GM19023 (cell line): ENCODE measurements around the gene TGFB1.
A peak's percentile ranks its signal among the peaks of the same experiment; 100 is the strongest.

Experiments used
- ATAC-seq: cut with Tn5 transposase; IDR thresholded peaks from one replicate; pipeline ENCODE4 v1.9.1; 2021; ENCODE audit warnings: mild to moderate bottlenecking, moderate library complexity; ENCODE audit not compliant: unreplicated experiment

Gene TGFB1

GRCh38 chr19:41323023-41323422, 30.7 kb downstream of the TGFB1 start:
- ATAC-seq: no peak

DNA sequence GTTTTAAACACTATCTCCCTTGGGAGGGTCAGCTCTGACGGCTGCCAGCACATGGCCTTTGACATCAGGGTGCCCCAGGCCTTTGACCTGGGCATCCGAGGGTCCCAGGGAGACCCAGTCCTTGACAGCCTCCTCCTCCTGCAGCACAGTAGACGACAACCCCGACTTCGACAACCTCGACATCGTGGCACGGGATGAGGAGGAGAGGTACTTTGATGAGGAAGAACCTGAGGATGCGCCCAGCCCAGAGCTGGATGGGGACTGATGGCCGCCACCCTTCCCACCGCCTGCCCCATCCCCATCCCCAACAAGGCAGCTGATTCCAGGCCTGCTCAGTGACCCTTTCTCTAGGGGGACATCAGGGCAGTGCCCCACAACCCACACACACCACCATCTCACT, 31.3 kb downstream of the TGFB1 start:
- no peak for ATAC-seq

GRCh38 chr19:41321600-41322270, 32.0 kb downstream of the TGFB1 start:
- ATAC-seq: no peak

DNA sequence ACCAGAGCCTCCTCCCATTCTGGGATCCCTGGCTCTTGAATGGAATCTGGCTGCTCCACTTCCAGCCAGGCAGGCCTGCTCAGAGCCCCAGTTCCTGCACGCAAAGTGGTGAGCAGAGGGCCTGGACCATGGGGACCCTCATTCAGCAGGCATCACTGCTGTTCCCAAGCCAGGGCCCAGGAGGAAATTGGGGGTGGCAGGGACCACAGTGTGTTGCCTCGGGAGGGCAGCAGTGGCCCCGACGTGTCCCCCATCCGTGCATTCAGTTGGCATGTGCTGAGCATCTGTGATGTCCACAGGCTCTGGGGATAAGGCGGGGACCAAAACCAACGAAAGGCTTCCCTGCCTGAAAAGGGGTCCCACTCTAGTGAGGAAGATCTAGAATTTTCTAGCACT, 32.5 kb downstream of the TGFB1 start:
- ATAC-seq: no peak

DNA sequence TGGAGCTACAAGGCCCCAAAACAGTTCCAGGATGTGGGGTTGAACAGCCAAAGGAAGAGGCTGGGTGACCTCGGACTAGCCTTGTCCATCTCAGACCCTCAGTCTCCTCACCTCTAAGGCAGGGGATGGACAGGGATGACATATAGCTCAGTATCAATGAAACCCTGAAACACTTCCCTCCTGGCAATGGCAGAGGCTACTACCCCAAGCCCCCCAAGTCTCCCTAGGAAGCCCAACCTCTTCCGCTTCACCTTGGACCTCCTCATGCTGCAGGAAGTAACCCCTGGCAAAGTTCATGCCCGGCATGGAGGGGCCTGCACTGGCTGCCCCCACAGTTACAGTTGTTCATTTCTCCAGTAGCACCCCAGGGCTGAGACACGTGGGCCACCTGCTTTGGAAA, 33.2 kb downstream of the TGFB1 start:
- ATAC-seq: no peak

DNA sequence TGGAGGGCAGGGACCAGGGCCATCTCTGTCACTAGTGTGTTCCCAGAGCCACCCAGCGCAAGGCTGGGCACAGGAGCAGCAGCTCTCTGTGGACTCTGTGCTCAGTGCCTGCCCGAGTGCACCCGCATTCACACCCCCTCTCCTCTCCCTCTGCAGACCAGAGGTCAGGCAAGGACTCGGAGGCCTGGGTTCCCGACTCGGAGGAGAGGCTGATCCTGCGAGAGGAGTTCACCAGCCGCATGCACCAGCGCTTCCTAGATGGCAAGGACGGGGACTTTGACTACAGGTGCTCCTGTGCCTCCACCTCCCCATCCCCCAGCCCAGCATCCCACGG, 33.6 kb downstream of the TGFB1 start:
- ATAC-seq: no peak

DNA sequence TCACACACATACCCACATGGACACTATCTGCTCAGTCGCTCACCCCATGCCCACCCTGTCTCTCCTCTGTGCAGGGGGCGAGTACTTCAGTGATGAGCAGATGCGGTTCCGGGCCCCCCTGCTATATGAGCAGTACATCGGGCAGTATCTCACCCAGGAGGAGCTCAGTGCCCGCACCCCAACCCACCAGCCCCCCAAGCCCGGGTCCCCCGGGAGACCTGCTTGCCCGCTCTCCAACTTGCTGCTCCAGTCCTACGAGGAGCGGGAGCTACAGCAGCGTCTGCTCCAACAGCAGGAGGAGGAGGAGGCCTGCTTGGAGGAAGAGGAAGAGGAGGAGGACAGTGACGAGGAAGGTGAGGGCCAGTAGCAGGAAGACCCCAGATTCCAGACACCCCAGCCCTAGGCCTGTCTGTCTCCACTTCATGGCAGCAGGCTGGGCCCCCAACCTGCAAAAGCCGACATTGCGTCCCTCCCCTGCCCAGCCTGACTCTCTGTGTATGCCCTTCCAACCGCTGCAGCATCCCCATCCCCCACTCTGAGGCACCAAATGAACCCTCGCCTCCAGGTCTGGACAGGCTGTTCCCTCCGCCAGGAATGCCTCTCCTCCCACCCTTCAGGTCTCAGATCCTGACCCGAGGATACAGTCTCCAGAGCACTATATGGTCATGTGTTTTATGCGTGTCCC, 34.1 kb downstream of the TGFB1 start:
- ATAC-seq: no peak

DNA sequence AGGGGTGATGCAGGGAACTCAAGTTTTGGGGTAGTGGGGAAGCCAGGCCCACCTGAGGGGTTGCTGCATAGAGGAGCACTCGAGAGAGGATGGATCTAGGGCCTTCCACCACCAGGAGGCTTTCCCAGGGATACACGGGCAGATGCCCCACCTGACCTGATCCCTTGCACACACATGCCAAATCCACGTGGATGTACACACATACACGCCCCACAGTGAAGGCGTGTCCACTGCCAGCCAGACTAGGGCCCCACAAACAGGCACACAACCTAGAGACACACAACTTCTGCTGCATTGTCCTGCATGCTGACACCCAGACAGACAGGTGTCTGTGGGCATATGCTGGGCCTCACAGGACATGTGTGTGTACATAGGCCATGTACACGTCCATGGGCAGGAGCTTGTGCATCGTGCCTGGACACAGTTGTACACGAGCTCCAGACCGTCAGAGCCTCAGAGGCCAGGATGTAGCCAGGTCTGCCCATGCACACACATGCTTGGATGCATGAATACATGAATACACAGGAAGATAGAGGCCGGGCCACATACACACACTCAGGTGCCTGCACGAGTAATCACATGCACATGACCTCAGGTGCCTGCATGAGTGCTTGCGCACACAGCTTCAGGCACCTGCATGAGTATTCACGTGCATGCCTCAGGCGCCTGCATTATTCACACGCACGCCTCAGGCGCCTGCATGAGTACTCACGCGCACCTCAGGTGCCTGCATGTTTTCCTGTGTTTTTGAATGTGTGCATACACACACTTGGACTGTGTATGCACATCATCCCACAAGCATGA, 34.8 kb downstream of the TGFB1 start:
- ATAC-seq: no peak

- ATAC-seq: no peak
Observed at GRCh38 chr19:41316306-41316920, 37.3 kb downstream of the TGFB1 start.

DNA sequence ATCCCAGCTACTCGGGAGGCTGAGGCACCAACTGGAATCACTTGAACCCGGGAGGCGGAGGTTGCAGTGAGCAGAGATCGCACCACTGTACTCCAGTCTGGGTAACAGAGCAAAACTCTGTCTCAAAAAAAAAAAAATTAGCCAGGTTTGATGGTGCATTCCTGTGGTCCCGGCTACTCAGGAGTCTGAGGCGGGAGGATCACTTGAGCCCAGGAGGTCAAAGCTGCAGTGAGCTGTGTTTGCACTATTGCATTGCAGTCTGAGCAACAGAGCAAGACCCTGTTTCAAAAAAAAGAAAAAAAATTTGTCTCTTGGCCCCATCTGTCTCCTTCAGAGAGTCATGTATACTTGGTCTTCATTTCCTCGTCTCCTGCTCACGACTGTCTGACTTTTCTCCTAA, 42.1 kb downstream of the TGFB1 start:
- no peak for ATAC-seq

- no peak for ATAC-seq
Observed at GRCh38 chr19:41311072-41311471, 42.6 kb downstream of the TGFB1 start.

- peak; percentile 71 for ATAC-seq
Observed at GRCh38 chr19:41310033-41310831, 43.5 kb downstream of the TGFB1 start, which contains the start of gene CCDC97. Gene CCDC97, plus strand, starts transcription at chr19:41310172. Its CDS starts 139 bp downstream, at chr19:41310311.

GRCh38 chr19:41309180-41310032, 44.3 kb downstream of the TGFB1 start:
- ATAC-seq: no peak

DNA sequence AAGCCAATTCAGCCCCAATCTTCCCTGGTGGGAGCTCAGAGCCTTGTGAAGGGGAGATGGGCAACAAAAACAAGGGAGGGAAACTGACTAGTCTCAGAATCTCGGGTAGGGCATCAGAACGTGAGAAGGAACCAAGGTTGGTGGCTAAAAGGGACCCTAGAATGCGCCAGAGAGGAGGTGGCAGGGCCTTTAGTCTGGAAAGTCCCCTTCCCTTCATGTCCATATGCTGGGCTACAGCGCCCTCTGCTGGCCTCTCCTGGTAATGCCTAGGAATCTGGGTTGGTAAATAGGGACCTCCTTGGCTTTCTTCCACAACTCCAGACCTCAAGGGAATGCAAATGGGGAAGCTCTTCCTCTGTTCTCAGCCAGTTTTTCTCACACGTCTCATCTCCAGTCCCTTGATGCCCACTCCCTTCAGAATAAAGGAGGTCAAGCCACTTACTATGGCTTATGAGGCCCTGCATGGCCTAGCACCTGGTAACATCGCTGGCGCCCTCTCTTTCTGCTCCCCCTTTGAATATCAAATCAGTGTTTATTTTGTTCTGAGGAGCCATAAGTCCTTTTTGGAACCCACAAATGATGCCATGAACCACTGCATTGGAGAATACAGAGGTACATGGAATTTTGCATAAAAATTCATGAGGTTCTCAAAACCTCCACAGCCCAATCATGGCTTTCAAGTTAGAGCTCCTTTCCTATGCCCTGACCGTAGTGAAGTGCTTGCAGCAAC, 45.1 kb downstream of the TGFB1 start:
- ATAC-seq: no peak

DNA sequence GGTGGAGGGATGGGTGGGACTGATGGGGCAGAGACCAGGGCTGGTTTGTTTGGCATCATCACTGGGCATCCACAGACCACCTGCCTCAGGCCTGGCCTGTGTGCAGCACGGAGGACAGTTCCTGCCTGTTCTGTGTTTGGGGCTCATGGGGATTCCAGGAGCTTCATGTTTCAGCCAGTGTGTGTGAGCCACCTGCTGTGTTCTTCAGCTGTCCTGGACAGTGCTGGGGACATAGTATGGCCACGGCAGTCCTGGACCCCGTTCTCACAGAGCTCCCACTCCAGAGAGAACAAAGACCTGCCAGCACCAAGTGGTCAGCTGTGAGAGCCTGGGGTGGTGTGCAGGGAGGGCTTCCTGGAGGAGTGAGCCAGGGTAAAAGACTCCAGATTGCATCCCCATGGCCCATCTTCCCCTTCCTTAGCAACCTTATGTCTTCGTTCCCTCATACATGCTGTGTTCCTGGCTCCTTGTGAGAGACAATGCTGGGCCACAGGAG, 45.7 kb downstream of the TGFB1 start:
- no peak for ATAC-seq

GRCh38 chr19:41307090-41307875, 46.4 kb downstream of the TGFB1 start:
- no peak for ATAC-seq

DNA sequence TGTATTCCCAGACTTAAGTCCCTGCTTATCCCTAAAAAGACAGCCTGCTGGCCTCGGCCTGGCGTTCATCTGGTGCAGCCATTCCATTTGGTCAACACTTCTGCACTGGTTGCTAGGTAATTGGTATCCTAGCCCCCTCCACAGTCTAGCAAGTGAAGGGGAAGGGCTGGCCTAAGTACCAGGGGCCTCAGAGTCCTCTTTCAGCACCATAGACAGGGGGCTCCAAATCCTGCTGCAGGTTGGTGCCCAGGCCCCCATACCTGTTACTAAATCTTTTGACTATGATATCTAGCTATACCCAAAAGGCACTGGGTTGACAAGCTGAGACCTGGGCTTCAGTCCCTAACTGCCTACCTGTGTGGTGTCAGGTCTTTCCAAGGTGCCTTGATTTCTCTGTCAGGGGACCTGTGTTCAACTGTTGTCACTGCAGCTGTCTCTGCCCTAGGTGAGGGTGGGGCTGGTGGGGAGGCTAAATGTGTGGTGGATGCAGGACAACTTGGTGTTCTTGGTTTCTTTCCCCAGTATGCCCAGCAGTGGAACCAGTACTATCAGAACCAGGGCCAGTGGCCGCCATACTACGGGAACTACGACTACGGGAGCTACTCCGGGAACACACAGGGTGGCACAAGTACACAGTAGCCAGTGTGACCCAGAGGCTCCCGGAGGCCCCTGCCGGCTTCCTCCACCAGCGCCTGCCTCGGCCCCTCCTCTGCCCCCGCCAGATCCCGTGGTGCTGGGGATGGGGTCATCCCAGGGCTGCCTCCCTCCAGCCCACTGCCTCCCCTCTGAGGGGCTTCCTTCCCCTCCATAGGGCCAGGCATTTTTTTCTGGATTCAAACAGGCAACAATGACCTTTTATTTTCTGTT, 47.6 kb downstream of the TGFB1 start:
- no peak for ATAC-seq
